NK-92 (cell line): ENCODE measurements around the gene TNPO3.
"Not testable (repeated sequence)": the region's sequence is repeated elsewhere in the genome, so short reads cannot be mapped to it uniquely, and the experiment has no call there.

Experiments
- DNase-seq: peaks from one replicate; lab custom pipeline; 2025; ENCODE audit not compliant: unreplicated experiment; lab: John Stamatoyannopoulos, UW

TNPO3 gene

GRCh38 chr7:128968624-128969023, 86.3 kb downstream of the TNPO3 start:
- no peak for DNase-seq

GRCh38 chr7:128963327-128963757, 91.6 kb downstream of the TNPO3 start:
- DNase-seq, result no peak

- no peak for DNase-seq
These were observed 92.0 kb downstream of the TNPO3 start for GRCh38 chr7:128962899-128963298.

- no peak for DNase-seq
These were observed 93.8 kb downstream of the TNPO3 start for GRCh38 chr7:128961030-128961659.

- no peak for DNase-seq
These were observed 95.6 kb downstream of the TNPO3 start for GRCh38 chr7:128959296-128959695.

- no peak for DNase-seq
These were observed 98.9 kb downstream of the TNPO3 start for GRCh38 chr7:128955981-128956380.

- no peak for DNase-seq
These were observed 99.8 kb downstream of the TNPO3 start for GRCh38 chr7:128954830-128955802.

- DNase-seq, result no peak
These were observed 100.8 kb downstream of the TNPO3 start for GRCh38 chr7:128954150-128954549.

- no peak for DNase-seq
These were observed 103.6 kb downstream of the TNPO3 start for GRCh38 chr7:128951296-128951695.

- no peak for DNase-seq
These were observed 105.7 kb downstream of the TNPO3 start for GRCh38 chr7:128948976-128949760.

- no peak for DNase-seq
These were observed 106.5 kb downstream of the TNPO3 start for GRCh38 chr7:128948312-128948973.

- no peak for DNase-seq
These were observed 107.1 kb downstream of the TNPO3 start for GRCh38 chr7:128947854-128948253.

- no peak for DNase-seq
These were observed 107.7 kb downstream of the TNPO3 start for GRCh38 chr7:128946936-128947830.

GRCh38 chr7:128945668-128946366, 109.1 kb downstream of the TNPO3 start:
- no peak for DNase-seq

- no peak for DNase-seq
These were observed 110.2 kb downstream of the TNPO3 start for GRCh38 chr7:128944487-128945236.

GRCh38 chr7:128943251-128943650, 111.7 kb downstream of the TNPO3 start:
- DNase-seq, result not testable (repeated sequence)

GRCh38 chr7:128941946-128942526, 112.9 kb downstream of the TNPO3 start:
- DNase-seq, result no peak

- no peak for DNase-seq
These were observed 113.5 kb downstream of the TNPO3 start for GRCh38 chr7:128941323-128941890.
